GM18909 (cell line): ENCODE data around the gene C21orf91.

ENCODE experiments used
- ATAC-seq: cut with Tn5 transposase; IDR thresholded peaks from one replicate; pipeline ENCODE4 v1.9.1; 2021; ENCODE audit warnings: mild to moderate bottlenecking; ENCODE audit not compliant: unreplicated experiment, poor library complexity

The C21orf91 gene

DNA sequence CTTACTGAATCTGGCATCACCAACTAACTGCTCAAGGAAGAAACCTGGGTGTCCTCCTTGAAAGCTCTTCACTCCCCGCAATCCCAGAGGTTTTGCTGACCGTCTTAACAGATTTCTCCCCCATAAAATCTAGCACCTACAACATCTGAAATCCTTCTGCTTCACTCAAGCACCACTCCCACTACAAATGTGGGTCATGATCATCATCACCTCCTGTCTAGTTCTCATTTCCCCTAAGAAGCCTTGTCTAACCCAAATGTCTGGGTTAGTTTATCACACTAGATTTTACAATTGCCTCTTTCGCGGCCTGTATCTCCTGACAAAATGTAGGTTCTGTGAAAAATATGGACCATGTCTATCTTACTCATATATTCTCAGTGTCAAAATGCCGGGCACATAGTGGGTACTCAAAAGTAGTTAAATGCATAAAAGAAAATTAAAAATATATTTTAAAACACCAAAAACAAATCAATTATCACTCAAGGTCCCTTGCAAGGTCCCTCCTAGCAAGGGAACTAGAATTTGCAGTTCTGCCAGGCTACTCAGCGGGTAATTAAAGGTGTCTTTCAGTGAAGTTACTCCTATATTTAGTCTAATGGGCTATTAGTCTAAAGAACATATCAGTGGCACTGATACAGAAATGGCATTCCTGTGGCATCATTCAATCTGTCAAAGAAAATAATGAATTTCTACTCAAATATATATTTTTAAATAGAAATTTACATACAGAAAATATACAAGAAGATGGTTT lies 19.6 kb downstream of the C21orf91 start:
- ATAC-seq = no peak

DNA sequence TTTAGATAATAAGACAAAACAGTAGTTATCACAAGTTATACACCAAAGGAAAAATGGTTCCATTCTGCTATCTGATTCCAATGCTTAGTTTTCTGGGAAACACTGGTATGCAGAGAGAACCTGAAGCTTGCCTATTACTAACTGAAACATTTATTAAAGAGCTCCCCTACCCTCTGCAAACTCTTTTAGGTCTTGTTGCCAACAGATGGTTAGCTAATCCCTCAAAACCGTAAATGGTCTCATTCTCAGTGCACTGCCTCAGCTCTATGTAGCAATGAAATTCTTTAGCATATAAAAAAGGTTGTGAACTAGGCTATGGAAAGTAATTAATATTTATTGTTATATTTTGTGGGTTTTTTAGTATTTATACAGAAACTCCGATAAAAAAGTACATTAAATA lies 20.4 kb downstream of the C21orf91 start:
- ATAC-seq = no peak

DNA sequence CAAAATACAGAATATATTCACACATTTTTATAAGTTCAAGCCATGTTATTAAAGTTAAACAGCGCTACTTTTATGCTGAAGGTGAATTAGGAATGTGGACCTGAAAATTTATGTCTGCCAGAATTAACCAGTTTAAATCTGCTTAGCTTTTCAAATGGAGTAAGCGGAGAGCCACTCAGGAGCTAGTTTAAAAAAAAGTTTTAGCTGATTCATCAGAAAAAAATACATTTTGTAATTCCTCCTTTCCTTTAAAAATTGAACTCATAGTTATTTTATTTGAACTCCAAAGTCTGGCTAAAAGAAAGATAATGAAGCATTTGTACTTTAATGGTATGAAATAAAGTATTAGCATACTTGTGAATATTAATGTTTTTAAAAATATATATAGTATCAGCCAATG lies 21.2 kb downstream of the C21orf91 start:
- no peak for ATAC-seq

DNA sequence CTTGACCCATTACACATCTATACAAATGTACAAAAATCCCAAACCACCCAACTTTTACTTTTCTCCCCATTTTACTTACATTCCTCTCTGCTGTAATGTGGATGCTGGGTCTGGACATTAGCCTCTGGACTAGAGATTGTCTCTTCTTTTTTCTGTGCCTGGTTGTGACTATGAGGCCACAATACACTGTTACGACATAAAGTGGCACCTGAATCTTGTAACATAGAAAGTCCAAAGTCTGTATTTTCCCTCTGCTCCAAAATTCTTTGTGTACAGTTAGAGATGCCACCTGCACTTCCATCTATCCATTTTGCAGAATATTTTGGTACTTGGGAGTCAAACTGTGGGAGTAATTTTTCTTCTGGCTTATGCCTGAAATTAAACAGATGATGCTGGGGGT lies 22.7 kb downstream of the C21orf91 start:
- no peak for ATAC-seq

DNA sequence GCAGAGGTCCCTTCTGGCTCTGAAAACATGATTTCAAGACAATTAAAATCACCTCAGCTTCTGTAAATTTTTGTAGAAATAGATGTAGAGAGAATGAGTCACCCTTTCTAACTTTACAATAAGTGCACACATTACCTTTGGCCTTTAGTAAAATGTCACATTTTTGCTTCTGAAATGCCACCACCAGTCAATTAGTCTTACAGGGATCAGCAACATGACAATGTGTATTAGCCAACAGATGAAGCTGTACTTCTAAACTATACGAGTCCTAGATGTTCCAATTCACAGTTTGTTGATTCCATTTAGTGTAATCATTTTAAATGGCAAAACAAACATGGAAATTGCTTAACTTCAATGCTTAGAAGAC lies 23.1 kb downstream of the C21orf91 start:
- ATAC-seq = no peak

DNA sequence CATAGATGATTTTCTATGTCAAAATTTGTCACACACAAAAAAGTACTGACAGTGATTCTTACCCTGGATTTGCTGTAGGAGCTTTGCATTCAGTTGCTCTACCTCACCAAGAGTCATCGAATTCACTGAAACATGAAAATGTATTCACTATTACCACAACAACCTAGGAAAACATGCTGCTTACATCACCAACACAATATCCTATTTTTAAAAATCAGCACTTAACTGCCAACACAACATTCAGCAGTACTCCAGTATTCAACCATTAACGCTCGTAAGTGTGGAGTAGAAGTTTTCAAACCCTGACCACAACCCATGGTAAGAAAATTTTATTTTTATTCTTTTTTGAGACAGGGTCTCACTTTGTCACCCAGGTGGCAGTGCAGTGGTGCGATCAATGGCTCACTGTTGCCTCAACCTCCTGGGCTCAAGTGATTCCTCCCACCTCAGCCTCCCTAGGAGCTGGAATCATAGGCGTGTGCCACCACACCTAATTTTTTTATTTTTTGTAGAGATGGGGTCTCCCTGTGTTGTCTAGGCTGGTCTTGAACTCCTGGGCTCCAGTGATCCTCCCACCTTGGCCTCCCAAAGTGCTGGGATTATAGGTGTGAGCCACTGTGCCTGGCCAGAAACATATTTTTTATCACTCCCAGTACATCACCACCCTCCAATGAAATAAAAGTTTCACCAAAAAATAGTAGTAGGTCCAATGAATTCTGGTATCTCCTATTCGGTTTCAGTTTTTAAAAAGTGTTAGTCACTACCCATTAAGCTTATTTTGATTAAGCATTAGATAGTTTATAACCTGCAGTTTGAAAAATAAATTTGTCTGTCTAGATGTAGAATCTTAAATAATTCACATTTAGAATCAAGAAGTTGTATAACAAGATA lies 23.8 kb downstream of the C21orf91 start:
- no peak for ATAC-seq

DNA sequence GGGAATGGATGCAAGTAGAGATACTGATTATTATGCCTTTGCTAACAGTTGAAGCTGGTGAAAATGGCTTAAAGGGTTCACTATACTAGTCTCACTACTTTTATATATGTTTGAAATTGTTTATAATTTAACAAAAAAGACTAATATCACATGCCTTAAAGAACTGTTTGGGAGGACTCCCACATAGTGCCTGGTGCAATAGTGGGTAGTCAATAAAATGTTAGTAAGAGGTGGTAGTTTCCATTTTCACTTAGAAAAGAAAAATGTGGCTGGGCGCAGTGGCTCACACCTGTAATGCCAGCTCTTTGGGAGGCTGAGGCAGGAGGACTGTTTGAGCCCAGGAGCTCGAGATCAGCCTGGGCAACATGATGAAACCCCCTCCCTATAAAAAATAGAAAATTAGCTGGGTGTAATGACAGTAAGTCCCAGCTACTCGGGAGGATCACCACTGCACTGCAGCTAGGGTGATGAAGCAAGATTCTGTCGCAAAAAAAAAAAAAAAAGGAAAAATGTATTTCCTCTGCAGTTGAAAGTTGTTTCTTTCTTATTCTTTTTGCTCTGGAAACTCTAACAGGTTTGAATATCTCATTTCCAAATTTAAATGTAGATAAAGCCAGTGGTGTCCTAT lies 24.5 kb downstream of the C21orf91 start:
- no peak for ATAC-seq

DNA sequence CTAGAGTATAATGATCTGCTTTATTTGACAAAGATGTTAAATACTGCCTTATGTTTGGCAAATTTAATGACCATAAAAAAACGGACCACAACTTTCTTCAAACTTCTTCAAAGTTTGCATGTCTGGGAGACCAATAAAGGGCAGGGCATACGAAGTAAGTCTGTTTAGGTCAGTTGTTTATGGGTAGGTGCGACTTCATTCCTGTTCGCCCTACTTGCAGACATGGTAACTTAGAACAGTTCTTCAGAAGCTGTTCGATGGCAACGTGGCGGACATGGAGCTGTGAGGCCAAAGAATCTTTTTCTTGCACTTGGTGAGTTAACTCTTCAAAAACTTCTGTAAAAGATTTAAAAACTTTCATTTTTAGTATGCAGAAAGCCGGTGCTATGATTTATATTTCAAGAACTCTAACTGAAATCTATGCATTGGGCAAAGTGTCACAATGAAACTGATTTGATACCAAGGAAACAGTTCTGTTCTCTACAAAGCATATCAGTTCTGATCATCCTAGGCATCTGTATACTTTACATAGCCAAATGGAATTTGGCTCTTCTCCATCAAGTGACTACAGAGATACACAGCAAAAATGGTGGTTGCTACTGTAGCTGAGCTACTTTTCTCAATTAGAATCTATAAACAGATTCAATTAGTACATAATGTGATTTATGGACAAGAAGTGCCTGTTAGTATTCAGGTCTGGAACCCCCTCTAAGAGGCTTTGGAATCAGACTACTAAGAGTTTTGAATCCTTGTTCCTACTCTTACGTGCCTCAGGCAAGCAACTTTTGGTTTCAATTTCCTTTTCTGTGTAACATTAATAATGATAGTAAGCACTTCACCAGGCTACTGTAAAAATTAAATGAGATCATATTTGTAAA lies 25.7 kb downstream of the C21orf91 start:
- ATAC-seq = peak; percentile 76

DNA sequence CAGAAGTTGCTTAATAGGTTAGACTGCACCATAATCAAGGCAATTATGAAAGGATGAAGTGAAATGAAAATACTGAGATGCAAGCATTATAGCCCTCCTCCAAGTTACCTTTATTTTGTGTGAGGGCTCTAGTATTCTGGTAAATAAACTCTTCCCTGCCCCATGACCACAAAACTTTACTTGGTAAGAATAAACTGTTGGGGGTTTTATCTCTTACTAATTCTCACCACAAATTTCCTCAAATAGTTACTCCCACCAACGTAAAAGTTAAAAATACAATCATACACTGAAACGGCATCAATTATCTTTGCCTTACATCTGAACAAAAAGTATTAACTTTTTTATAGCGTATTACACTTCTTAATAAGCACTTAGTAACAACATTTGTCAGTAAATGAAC lies 29.5 kb downstream of the C21orf91 start:
- ATAC-seq = no peak

DNA sequence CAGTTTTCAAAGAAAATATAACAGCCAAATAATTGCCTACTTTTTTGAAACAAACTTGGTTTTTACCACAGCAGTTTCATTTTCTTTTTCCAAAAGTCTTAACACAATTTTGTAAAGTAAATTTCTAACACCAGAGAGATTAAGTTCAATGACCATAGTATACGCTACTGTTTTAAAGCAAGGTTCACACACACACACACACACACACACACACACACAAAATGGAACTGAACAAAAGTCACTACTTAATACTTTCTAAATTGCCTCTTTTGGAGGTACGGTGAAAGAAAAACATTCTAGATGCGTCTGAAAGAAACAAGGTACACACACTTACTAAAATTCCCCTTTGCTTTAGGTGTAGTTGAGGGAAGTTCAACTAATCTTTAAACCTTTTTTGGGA lies 30.1 kb downstream of the C21orf91 start:
- no peak for ATAC-seq

DNA sequence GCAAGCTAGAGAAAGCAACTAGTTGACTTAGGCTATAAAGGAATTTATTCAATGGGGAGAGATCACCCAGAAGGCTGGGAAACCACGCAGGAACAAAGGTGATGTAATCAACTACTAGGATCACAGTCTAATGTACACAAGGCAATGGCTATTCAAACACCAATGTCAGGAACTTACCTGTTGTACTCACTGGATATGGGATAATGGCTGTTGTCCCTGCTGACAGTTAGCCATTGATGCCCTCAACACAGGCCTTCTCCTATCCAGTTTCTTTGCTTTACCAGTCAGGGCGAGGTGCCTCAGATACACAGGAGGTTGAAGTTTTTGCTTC lies 32.3 kb downstream of the C21orf91 start:
- ATAC-seq = no peak

DNA sequence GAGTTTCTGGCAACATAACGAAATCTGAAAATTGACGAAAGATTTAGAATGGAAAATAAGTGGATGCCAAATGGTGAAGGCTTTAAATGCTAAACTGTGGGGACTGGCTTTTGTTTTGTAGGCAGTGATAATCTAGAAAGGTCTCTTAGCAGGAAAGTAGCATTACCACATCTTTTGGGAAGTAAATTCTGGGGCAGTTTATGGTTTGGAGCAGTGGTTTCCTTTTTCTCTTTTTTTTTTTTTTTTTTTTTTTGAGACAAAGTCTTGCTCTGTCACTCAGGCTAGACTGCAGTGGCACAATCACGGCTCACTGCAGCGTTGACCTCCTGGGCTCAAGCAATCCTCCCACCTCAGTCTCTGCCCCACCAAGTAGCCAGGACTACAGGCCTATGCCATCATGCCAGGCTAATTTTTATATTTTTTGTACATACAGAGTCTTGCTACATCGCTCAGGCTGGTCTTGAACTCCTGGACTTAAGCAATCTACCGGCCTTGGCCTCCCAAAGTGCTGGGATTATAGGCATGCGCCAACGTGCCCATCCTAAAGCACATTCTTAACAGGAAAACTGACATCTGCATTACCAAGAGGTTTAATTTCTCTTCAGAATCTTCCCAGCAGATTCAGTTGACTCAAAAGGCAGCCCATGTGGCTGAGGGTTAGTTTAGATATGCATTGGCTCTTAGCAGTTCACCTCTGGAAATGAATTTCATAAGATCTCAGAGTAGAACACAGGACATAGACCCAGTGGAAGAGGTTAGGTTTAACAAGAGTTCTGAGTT lies 32.9 kb downstream of the C21orf91 start:
- ATAC-seq = no peak

DNA sequence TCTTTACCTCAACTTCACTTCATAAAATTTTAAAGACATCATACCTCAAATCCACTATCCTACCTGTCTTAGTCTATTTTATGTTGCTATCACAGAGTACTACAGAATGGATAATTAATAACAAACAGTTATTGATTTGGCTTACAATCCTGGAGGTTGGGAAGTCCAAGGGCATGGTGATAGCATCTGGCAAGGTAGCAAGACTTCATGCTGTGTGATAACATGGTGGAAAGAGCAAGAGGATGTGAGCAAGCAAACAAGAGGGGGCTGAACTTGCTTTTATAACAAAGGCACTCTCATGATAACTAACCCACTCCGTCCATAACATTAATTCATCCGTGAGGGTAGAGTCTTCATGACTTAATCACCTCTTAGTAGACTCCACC lies 33.8 kb downstream of the C21orf91 start:
- no peak for ATAC-seq

DNA sequence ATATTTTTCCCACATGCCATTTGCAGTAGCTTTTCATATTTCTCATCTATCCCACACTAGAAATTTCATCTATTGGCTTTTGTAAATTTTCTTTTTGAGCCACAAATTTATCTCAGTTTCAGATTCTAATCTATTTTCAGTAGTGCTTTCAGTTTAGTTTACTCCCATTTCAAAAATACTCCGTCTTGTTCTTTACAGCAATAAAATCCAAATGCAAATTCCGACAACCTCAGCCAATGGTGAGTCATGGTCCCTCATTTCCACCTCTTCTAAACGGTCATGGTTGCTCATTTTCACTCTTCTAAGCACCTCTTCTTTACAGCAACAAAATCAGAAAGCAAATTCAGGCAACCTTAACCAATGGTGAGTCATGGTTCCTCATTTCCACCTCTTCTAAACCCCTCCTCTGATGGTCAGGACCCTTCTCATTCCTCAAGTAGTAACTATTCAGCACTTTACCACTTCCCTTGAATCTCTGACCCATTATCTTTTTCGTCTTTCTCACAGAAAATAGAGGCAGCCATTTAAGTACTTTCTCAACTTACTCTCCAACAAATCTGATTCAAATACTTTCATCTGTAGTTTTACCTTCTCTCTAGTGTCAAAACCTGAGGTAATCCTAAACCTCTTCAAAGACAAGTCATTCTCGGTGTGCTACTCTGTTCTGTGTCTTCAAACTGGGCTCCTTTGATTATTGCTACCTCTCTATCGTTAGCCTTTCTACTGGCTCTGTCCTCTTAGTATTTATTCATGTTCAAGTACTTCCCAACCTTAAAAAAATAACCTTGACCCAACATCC lies 34.4 kb downstream of the C21orf91 start:
- peak; percentile 53 for ATAC-seq

DNA sequence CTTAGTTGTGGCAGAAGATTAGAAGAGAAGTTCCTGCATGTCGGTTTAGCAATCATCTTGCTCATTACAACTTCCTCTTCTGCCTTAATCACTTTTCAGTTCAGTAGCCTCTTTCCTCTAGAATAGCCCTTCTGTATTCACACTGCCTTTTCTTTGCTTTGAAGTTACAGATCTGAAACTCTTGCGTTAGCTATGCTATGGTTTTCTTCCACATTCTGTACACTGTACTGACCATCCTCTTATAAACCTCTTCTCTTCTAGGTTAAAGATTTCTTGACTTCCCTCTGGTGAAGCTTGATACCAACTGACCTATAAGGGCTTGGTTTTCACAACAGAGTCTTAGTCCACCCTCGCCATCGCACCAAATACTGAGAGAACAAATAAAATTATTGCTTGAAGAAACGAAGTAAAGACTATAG lies 35.0 kb downstream of the C21orf91 start:
- ATAC-seq = peak; percentile 62

DNA sequence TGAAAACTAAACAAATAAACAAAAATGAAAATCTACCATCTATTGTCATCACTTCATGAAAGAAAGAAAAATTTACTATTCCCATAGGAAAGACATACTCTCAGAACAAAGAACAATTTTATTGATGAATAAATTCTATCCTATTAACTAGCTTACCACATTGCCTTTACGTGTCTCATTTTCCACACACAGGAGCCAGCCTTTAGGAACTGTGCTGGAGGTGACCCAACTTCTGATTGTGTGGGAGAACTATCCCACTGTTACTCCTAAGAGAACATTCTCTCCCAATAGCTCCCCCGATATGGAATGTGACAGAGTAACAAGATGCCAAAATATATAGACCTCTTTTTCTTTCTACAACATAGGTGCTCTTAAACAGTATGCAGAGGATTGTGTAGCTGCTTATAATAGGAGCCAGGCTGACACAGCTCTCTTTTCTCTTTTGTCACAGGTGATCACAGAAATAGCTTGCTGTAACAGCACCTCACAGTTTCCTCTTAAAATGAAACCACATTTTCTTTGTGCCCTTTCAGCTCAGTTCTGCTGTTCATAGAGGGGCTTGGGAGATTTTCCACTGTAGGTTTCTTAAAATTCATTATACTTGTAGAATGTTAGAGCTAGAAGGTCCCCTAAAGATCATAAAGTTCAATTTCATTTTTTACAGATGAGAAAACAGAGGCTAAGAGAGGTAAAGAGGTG lies 35.5 kb downstream of the C21orf91 start:
- ATAC-seq = peak; percentile 45

DNA sequence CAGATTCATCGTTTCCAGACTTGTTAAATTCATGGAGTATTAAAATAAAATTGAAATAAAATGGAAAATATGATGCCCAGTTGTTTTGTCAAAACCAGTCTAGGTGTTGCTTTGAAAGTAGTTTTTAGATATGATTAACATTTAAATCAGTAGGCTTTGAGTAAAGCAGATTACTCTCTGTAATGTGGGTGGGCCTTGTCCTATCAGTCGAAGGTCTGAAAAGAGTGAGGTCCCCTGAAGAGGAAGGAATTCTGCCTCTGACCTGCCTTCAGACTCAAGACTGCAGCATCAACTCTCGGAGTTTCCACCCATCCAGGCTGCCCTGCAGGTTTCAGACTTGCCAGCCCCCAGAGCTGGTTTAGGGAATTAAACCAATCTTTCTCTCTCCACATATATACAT lies 36.2 kb downstream of the C21orf91 start:
- ATAC-seq = no peak

DNA sequence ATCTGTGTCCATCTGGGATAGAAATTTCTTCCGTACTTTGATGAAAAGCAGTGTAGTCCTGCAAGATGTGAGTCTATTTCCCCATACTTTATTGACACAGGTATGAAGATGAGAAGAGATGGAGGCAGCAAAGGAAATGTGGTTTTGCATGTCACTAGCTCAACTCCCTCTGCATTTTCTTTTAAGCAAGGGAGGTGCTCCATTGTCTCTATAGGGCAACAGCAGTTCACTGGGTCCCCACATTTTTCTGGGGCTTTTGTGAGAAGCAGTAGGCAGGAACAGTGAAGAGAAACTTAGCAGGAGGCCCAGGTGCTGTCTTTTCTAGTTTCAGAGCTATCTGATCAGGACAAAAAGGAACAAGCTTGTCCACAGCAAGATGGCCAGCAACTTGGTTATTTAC lies 37.1 kb downstream of the C21orf91 start:
- ATAC-seq = no peak
